ENCODE results near the gene CCDC188.

Gene CCDC188

DNA sequence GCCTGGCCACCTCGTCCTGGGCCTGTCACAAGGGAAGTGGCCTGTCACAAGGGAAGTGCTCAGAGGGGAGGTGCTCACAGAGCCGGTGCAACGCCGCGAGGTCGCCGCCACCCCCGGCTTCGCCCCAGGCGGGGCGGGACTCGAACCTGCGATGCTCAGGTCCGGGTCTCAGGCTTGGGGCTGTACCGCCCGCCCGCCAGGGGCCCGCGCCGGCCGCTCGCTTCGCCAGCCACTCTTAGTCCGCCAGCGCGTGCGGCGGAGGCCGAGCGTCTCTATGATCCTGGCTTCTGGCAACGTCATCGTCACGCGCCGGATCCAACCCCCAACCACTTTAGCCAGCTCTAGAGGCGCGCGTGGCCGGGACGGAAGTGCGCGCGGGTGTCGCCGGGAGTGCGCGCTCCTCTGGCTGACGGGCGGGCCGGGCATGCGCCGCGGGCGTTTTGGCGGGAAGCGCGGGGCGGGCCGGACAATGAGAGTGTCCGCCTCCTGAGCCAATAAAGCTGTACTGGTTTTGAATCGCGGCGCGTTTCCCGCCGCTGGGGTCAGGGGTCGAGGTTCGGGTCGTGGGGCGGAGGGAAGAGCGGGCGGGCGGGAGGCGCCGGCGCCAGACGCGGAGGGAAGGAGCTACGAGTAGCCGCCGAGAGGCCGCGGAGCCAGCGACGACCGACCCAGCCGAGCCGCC, 33.8 kb downstream of the CCDC188 start, which contains the start of gene TRMT2A:
TRMT2A (minus strand) TSS at position 276 of the 682 bp plus-strand sequence. CDS start 320 bp downstream, outside the sequence.
- peak; percentile 95 for DNase-seq (ENCODE audit: low spot score)

DNA sequence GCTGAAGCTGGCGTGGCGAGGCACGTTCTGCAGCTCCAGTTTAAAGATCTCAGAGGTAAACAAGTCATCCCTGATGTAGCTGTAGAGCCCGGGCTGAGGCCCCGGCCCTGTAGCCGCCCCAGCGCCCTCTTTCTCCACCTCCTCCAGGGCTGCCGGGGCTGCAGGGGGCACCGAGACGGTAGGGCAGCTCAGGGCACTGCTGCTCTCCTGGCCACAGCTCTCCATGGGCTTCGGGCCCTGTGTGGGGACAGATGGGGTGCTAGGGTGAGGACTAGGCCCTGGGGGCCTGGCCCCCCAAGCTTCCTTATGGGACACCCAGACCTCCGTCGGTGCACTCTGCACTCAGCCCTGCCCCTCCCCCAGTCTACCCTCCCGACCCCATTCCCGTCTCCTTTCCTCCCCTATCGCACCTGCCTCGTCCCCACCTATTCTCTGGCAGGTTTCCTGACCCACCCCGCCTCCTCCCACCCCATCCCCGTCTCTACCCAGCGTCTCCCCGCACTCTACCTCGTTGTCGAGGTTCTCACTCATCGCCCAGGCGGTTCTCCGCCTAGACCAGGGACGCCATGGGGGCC, 34.4 kb downstream of the CCDC188 start:
- no peak for DNase-seq (ENCODE audit: low spot score)

DNA sequence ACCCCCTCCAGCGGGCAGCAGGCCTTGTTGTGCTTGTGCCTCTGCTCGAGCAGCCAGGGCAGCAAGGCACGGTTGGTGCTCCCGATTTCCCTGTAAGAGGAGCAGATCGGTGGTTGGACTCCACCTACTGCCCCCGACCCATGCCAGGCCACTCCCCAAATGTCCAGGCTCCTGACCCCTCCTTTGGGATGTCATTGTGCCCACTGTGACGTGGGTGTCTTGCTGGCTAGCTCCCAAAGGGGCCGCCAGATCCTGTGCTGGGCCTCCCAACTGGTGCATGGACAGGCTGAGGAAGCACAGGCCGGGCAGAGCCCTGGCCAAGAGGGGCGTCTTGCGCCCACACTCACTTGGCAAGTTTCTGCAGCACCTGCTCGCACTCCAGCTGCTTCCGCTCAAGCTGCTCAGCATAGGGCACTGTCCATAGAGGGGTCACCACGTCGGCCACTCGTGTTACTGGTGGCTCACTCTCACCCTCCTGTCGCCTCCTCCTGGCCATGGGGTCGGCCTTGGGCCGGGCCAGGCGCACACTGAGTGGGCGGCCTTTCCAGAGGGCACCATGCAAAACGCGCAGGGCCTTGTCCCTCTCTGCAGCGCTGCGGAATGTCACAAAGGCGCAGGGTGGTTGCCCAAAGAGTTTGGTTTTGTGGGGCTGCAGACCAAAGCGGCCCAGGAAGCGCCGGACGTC, 35.0 kb downstream of the CCDC188 start, which contains the start of gene RANBP1:
RANBP1 (plus strand) TSS at position 414 of the 685 bp plus-strand sequence; CDS start at position 495, 81 bp downstream.
- no peak for DNase-seq (ENCODE audit: low spot score)

DNA sequence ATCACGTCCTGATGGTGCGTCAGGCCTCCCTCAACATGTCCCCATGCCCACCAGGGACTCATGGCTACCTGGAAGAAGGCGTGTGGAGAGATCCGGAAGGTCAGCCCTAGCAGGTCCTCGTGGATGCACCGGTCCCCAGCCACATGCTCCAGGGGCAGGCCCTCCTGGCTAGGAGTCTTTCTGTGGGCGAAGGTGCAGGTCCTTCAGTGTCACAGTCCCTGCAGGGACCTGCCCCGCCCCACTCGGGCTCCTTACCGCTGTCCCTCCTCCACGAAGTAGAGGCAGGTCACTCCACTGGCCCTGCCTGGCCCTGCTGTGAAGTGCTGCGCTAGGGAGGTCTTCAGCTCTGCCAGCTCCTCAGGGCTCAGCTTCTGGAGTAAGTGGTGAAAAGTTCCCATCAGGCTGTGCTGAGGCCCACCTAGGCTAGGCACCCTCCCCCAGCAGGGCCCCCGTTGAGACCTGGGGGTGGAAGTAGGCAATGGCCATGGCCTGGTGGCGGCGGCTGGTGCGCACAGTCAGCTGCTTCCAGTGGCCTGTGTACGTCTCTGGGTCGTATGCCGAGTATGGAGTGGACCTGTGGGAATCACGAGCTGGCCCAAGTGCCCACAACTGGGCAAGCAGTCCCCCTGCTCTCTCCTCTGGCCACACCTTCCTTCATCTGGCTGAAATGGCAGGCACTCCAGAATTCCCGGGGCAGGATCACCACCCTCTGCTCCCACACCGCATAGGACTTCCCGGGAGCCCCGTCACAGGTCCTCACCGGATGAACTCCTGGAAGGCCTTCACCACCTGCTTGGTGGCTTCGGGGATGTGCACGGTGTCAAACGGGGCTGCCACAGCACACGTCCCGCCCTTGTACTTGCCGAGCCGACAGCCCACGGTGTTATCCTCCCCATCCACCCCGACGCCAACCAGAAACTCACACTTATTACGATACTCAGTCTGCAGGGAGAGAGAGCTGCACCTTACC, 36.1 kb downstream of the CCDC188 start:
- DNase-seq (ENCODE audit: low spot score), result no peak

DNA sequence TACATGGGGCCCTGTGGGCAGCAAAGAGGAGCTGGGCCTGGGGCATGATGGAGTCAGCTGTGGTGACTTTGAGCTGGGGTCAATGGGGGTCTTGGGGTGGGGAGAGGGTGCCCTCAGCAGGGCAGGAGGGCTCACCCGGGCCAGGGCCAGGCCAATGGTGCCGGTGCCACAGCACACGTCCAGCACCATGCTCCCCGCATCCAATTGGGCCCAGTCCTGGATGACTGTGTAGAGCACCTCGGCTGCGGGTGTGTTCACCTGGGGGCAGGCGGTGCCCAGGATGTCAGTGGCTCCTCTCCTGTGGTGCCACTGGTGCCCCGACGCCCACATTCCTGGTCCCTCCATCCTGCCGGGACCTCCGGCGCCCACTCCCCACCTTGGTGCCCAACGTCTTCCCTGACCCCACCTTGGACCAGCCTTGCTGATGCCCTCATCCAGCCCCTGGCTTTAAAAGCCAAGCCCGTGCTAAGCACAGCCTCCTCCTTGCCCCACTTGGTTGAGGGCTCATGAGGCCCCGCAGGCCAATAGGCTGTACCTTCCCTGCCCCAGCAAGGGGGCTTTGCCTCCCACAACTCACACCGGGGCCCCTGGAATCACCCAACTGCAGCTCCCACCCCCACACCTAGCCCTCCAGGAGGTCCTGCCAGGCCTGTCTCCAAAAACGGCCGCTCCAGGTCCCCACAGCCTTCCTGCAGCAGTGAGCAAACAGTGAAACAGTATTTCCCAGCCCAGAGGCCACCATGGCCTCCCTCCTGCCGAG, 37.1 kb downstream of the CCDC188 start:
- DNase-seq (ENCODE audit: low spot score), result no peak

DNA sequence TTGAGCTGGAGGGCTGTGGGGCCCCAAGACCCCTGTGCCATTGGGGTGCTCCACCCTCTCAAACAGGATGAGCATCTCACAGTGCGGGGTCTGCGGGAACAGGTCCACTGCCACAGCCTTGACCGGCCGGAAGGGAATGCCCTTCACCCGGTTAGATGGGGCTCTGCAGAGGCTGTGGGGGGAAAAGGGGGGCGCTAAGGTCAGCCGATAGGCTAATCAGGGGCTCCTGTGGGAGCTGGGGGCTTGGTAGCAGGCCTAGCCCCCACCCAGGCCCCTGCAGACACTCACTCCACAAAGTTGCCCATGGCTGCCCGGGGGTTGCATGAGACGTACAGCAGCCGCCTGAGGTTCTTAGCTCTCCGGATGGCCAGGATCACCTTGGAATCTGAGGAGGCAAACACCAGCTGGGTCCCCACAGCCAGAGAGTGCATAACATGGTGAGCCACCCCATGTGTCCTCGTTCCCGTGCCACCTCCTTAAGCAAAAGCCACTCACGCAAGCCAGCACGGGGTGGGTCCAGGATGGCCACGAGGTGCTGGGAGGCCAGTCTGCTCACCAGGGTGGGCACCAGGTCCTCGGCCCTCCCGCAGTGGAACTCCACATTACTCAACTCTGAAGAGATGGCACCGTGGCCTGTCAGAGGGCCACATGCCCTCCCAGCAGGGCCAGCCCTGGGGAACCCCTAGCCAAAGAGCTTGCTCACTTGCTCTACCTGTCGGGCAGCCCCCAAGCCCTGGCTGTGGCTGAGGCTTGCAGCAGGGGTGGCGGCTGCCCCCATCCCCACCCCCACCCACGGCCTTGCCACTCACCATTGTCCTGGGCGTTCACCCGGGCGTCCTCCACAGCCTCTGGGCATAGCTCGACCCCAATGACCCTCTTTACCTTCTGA, 38.0 kb downstream of the CCDC188 start:
- no peak for DNase-seq (ENCODE audit: low spot score)

DNA sequence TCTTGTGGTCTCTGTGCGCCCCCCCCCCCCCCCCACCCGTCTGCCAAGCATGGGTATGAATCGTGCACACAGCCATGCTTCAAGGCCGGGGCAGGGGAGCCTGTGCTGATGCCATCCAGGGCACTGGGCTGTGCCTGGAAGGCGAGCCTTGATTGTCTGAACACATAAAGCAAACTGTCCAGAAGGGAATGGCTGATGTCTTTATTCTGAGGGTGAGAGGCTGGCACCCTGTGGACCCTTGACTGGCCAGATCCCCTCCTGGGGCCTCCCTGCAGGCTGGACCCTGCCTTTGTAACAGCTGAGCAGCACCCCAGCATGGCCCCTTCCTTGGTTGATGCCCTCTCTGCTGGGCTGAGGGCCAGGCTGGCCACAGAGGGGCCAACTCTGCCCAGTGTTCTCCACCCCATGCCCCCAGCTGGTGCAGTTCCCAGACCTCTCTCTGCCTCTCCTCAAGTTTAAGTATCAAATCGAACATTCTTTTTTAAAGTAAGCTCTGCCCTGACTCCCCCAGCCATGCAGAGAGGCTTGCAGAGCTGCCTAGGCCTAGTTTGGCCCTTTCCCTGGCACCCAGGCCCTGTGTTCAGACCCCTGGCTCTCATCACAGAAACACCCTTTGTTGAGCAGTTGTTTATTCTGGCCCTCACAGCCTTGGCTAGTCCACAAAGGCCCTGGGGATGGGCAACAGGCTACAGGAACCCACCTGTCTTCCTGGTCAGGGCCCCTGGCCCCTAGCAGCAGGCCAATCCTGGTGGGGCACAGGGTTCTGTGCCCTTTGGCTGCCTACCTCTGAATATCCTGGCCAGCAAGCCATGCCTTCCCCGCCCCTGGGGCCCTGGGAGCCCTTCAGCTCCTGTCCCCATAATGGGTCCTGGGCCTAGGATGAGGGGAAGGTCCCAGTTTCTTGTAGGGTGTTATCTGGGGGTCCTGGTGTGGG, 38.9 kb downstream of the CCDC188 start:
- no peak for DNase-seq (ENCODE audit: low spot score)

DNA sequence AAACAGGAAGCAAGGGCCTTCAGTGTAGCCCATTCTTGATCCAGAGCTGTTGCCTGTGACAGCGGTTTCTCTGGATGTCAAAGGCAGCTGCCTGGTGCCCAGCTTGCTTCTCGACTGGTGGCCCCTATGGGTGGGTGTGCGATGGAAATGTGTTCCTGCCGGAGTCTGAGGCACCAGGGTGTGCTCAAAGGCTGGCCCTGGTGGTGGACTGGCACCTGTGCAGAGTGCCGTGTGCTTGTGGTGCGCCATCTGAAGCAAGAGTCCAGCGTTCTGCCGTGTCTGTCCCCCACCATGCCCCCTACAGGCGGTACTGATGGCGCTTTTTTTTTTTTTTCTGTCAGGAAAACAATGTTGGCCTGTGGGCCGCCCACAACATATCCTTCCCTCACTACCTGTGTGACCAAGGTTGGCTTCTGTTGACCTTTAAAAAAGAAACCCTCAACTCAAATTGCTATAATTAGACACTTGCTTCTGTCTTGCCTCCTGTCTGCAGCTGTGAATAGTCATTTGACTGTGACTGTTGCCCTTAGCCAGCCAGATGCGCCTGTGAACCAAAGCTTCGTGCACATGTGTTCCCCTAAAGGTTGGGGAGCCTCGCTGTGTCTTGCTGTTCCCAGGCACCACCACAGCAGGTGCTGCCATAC, 39.7 kb downstream of the CCDC188 start:
- no peak for DNase-seq (ENCODE audit: low spot score)

DNA sequence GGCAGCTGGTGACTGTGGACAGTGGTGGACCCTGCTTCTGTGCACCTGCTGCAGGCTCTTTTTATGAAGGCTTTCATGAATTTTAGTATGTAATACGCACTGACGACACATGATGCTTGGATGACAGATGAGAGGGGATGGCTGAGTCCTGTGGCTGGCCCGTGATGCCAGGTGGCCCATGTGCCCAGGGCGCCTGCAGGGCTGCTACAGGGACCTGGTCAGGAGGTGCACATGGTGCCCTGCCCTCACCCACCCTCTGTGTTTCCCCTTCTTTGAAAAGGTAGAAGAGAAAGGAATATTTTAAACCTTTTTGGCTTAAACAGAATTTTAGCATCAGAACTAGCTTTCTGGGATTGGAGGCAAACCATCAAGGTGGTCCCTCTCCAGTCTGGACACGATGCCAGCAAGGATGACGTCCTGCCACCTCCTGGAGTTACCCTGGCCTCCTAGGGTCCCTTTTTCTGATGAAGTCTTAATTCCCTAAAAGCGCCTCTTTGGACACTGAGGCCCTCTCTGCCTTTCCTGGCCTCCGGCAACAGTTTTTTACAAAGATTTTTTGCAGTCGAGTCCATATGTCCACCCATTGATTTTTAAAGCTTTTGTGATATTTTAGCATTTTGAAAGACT, 40.4 kb downstream of the CCDC188 start:
- no peak for DNase-seq (ENCODE audit: low spot score)

DNA sequence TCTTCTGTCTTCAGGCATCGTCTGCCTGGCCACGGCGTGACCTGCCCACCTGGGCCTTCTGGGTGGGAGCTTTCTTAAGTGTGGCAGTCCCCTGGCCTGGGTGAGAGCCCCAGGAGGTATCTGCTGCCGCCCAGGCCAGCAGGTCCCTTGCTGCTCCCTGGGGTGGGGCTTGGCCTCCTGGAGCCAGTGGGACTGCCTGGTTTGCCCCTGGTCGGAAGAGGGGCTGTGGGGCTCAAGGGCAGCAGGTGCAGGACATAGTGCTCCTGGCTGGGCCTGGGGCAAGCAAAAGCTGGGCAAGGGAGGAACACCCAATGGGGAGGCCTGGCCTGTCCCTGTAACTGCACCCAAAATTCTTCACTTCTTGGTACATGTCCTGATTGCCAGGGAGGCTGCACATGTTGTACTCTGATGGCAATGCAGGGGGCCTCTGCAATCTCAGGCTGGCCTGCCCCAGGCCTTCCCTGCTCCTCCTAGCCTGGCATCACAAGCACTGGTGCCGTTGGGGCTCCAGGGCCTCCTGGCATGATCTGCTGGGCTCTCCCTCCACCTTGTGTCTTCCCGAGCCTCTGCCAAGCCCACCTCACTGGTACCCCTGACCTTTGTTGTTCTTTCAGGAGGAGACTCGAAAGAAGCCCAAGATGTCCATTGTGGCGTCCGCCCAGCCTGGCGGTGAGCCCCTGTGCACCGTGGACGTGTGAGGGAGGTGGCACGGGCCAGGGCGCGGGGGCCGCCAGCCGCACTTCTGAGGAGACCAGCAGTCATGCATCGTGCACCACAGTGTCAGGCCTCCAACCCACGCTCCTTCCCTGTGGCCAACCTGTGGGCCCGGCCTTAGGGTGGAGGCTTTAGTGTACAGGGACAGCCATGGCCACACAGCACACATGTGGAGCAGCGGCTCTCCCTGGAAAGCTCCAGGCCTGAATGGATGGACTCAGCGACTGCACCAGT, 41.2 kb downstream of the CCDC188 start:
- DNase-seq (ENCODE audit: low spot score), result no peak

DNA sequence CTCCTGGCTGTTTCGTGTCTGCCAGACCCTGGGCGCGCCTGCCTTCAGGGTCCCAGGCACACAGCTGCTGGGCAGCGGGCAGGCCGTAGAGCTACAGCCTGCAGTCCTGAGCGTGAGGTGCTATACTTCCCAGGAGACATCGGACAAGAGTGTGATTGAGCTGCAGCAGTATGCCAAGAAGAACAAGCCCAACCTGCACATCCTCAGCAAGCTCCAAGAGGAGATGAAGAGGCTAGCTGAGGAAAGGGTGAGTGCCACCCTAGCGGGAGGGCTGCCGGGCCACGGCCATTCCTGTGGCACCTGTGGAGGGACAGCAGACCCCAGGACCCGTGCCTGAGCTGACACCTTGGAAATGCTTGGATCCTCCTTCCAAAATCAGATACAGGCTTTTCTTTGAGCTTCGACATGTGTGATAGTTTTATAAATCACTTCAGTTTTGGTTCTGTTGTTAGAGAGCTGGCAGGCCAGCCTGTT, 42.1 kb downstream of the CCDC188 start:
- DNase-seq (ENCODE audit: low spot score), result no peak

DNA sequence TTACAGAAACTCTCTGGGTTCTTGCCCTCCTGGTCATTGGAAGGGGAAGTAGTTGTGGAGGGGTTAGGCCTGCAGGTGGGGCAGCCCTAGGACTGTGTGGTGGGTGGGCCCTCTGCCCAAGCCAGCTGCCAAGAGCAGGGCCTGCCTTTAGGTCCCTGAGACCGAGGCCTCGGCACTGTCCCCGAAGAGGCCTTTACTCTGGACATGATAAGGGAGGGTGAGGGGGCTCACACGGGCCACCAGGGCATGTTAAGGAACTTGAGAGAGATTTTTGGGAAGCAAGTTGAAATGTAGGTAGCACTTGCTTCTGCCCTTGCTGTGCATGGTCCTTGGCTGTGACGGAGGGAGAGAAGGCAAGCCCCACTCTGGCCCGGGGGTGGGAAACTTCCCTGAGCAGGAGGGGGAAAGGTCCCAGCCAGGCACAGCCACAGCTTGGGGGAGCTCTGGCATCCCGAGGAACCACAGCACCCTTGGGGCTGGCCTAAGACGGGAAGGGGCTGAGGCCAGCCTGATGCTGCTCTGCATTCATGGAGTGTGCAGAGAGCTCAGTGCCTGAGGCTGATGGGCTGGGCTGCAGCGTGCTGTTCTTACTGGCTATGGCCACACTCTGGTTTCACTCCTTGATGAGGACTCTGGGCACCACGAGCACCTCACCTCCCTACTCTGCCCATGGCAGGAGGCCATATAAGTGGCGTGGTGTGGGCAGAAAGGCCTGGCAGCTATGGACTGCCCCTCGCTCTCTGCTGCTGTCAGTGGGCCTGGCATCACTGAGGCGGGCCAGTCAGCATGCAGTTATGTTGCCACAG, 42.7 kb downstream of the CCDC188 start:
- no peak for DNase-seq (ENCODE audit: low spot score)

DNA sequence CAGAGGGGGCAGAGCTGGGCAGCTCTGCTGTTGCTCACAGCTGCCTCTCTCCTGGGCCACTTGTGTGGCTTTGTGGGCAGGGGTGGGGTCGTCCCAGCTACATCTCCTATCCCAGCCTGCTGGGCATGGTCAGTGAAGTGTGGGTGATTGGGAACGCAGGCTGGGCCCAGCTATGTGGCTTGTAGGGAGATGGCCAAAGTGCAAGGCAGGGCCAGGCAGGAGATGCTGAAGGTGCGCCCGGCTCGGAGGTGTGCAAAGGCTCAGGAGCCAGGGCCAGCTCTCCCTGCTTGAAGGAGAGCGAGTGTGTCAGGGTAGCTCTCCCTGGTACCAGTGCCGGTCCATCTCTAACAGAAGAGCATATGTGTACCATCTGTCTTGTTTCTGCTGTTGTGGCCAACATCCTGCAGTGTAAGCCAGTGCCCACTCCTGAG, 43.4 kb downstream of the CCDC188 start:
- DNase-seq (ENCODE audit: low spot score), result no peak

DNA sequence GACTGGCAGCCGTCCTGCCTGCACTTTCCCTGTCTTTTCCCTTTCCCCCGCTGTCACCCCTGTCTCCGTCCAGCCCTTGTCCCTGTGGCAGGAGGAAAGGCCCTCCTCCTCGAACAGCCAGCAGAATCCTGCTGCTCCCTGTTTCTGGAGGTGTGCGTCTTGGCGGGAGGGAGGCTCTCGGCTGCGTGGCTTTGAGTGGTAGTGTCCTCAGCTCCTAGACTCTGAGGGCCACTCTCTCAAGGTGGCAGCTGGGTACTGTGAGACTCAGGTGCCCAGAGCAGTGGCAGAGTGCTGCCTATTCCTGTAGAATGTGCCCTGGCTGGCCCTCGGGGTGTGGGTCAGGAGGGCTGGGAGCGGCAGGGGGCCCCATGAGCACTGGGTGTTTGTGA, 44.0 kb downstream of the CCDC188 start:
- no peak for DNase-seq (ENCODE audit: low spot score)

DNA sequence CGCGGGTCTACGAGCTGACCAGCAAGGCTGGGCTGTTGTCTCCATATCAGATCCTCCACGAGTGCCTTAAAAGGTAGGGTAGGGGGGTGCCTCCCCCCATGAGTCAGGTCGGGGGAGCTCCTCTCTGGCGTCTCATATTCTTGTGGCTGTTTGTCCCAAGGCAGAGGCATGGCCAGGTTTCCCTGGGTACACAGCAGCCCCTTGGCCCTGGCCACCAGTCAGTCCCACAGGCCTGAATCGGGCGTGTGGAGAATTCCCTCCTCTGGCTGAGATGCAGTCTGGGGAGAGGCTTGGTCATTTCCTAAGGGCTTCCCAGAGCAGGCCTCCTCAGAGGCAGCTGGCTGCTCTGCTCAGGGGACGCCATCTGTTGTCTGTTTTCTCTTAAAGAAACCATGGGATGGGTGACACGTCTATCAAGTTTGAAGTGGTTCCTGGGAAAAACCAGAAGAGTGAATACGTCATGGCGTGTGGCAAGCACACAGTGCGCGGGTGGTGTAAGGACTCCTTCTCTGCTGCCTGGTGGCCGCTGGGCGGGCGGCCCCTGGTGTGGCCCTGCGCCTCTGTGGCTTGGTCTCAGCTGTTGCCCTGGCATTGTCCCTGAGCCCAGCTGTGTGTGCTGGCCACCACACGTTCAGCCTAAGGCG, 44.5 kb downstream of the CCDC188 start:
- no peak for DNase-seq (ENCODE audit: low spot score)

Data from pons (tissue), 1 donor.